Activated naive CD4-positive, alpha-beta T cell treated with anti-CD3 and anti-CD28 coated beads for 36 hours (primary cell): ENCODE results near the gene GH1. TPM values are rescaled to one million over a fixed set of nuclear protein-coding genes. Genes with fewer than 3 reads are reported as not detected.
"Not testable (repeated sequence)": the region's sequence is repeated elsewhere in the genome, so short reads cannot be mapped to it uniquely, and the experiment has no call there.

Experiments used
- CTCF ChIA-PET: fragments of 350-600 bp; sonication (Branson Sonifier 250); formaldehyde crosslinking; loops from one replicate; lab custom pipeline; 2021; ENCODE audit warnings: antibody characterized with exemption; lab: Charles Lee
- DNase-seq: peaks from one replicate; pipeline ENCODE4 v3.0.0-alpha.2; 2020
- H3K27ac Mint-ChIP-seq: one replicate; pipeline ENCODE4 v1.8.0; 2021; ENCODE audit warnings: mild to moderate bottlenecking, mixed read lengths
- H3K27me3 Mint-ChIP-seq: one replicate; pipeline ENCODE4 v1.8.0; 2021; ENCODE audit warnings: low read depth, mixed read lengths
- H3K36me3 Mint-ChIP-seq: one replicate; pipeline ENCODE4 v1.8.0; 2021; ENCODE audit warnings: low read depth, mixed read lengths
- H3K4me1 Mint-ChIP-seq: one replicate; pipeline ENCODE4 v1.8.0; 2021; ENCODE audit warnings: low read depth, mixed read lengths
- H3K4me3 Mint-ChIP-seq: one replicate; pipeline ENCODE4 v1.8.0; 2021; ENCODE audit warnings: mild to moderate bottlenecking, moderate library complexity, mixed read lengths
- H3K9me3 Mint-ChIP-seq: one replicate; pipeline ENCODE4 v1.8.0; 2021; ENCODE audit warnings: mixed read lengths
- intact Hi-C: fragments of 100-400 bp; cut with micrococcal nuclease; formaldehyde crosslinking; loops from one replicate; pipeline ENCODE4 v1.15.1; 2023
- total RNA-seq, 2 experiments: library from RNA; stranded (reverse); gene quantifications; one replicate each; pipeline ENCODE4 v1.2.3, GENCODE V29; 2021

The GH1 gene
- total RNA-seq, 2 experiments from 2014 or later, result not detected

- H3K4me3 Mint-ChIP-seq, H3K27ac Mint-ChIP-seq, H3K27me3 Mint-ChIP-seq, H3K9me3 Mint-ChIP-seq, H3K36me3 Mint-ChIP-seq, H3K4me1 Mint-ChIP-seq, intact Hi-C loops: not testable (repeated sequence)
- CTCF ChIA-PET, result interaction anchor here (1.2 to 1.6 kb wide), 4 partner anchors 39 to 121 kb away, joined by 3 to 5 read pairs (median 4); no protein-coding TSS in a partner anchor
- DNase-seq, result peak; percentile 29
Observed at GRCh38 chr17:63907161-63907778, 11.4 kb downstream of the GH1 start.

DNA sequence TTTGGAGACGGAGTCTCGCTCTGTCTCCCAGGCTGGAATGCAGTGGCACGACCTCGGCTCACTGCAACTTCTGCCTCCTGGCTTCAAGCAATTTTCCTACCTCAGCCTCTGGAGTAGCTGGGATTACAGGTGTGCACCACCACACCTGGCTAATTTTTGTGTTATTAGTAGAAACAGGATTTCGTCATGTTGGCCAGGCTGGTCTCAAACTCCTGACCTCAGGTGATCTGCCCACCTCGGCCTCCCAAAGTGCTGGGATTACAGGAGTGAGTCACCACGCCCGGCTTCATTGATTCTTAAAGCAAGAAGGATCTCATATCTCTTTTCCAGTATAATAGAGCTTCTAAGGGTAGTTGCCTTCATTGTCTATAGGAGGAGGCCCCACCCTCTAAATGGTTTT lies 13.8 kb downstream of the GH1 start:
- H3K4me1 Mint-ChIP-seq, DNase-seq, H3K4me3 Mint-ChIP-seq, H3K9me3 Mint-ChIP-seq, H3K36me3 Mint-ChIP-seq, H3K27ac Mint-ChIP-seq, H3K27me3 Mint-ChIP-seq, intact Hi-C loops: not testable (repeated sequence)
- CTCF ChIA-PET, result interaction anchor here (0.6 to 2.2 kb wide), 19 partner anchors 11 to 229 kb away, joined by 3 to 13 read pairs (median 4); partner anchors contain the start of gene ERN1

DNA sequence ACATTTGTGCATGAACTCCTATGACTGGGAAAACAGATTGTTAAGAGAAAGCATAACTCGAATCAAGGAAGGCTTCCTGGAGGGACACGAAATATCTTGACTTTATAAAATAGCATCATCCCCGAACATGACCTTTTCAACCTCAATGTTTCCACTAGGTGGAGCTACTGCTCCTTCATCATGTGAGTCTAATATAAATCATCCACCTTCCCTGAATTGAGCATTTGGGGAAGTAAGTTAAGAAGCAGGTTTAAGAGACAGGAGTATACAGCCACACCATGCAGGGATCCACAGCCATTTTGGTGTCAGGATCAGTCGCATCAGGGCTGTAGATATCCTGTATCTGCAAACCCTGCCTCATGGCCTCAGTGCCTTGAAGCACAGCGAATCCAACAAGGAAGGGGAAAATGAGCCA lies 14.8 kb downstream of the GH1 start:
- DNase-seq, result peak; percentile 57
- H3K27me3 Mint-ChIP-seq, intact Hi-C loops, H3K36me3 Mint-ChIP-seq, H3K27ac Mint-ChIP-seq, H3K4me3 Mint-ChIP-seq, H3K9me3 Mint-ChIP-seq, H3K4me1 Mint-ChIP-seq: not testable (repeated sequence)
- CTCF ChIA-PET, result interaction anchor here (0.6 to 2.8 kb wide), 17 partner anchors 8 to 263 kb away, joined by 3 to 11 read pairs (median 3); partner anchors contain the start of gene ERN1

GRCh38 chr17:63901971-63902370 lies 16.7 kb downstream of the GH1 start:
- H3K9me3 Mint-ChIP-seq, intact Hi-C loops, H3K27me3 Mint-ChIP-seq, H3K4me3 Mint-ChIP-seq, H3K4me1 Mint-ChIP-seq, H3K36me3 Mint-ChIP-seq, H3K27ac Mint-ChIP-seq, DNase-seq: not testable (repeated sequence)
- CTCF ChIA-PET, result interaction anchor here (0.6 to 2.8 kb wide), 9 partner anchors 10 to 231 kb away, joined by 3 to 11 read pairs (median 5); no protein-coding TSS in a partner anchor

DNA sequence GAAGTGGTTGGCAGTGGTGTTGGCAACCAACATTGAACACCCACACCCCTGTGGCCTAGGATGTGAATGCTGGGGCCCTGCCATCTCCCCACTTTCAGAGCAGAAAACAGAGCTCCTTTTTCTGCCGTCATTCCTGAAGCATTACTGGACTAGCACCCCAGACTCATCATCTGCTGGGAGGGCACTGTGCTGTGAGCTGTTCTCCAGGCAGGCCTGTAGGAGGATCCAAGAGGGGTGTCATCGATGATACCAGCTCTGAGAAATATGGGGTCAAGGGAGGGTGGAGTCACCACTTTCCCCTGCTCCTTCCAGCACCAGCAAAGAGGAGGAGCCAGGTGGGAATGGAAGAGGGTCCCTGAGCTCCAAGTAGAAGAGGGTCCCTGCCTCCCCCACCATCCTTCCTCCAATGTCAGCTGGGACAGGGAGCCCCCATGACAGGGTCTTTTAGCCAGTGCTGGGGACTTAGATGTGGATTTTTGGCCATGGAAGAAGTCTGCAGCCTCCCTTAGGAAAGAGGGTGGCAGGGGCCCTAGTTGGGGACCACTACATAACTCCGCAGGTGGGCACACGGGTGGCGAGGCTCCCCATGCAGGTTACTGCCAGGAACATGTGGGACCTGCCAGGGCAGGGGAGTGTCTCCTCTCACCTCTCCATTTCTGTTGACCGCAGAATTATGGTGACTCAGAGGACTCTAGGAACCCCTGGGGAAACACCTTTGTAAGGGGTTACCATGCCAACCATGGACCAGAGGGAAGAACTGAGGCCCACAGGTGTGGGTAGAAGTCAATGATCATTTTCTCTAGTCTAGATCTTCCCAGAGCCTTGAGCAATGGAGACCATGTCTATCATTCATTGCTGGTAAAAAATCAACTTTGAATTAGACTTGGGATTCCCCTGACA lies 19.5 kb downstream of the GH1 start:
- H3K4me3 Mint-ChIP-seq, H3K9me3 Mint-ChIP-seq, intact Hi-C loops, H3K27me3 Mint-ChIP-seq, H3K36me3 Mint-ChIP-seq, H3K4me1 Mint-ChIP-seq: not testable (repeated sequence)
- peak; percentile 69 for DNase-seq
- CTCF ChIA-PET, result interaction anchor here (0.6 to 1.3 kb wide), 5 partner anchors 9 to 47 kb away, joined by 3 to 5 read pairs (median 3); partner anchors contain the start of gene GH2
- peak overlapping the region; percentile 46 for H3K27ac Mint-ChIP-seq

GRCh38 chr17:63896524-63897354 lies 21.9 kb downstream of the GH1 start, which contains the start of gene CSH1:
TSS of gene CSH1 (minus strand) at chr17:63896574. CDS start at chr17:63896511, 63 bp downstream.
- H3K4me1 Mint-ChIP-seq, DNase-seq, H3K36me3 Mint-ChIP-seq, H3K27ac Mint-ChIP-seq, H3K27me3 Mint-ChIP-seq, H3K4me3 Mint-ChIP-seq, H3K9me3 Mint-ChIP-seq, CTCF ChIA-PET, intact Hi-C loops: not testable (repeated sequence)

GRCh38 chr17:63894821-63895220 lies 23.8 kb downstream of the GH1 start:
- H3K36me3 Mint-ChIP-seq, H3K4me3 Mint-ChIP-seq, H3K9me3 Mint-ChIP-seq, DNase-seq, H3K4me1 Mint-ChIP-seq, H3K27ac Mint-ChIP-seq, intact Hi-C loops, CTCF ChIA-PET, H3K27me3 Mint-ChIP-seq: not testable (repeated sequence)

- DNase-seq, H3K9me3 Mint-ChIP-seq, H3K4me1 Mint-ChIP-seq, H3K4me3 Mint-ChIP-seq, intact Hi-C loops, H3K36me3 Mint-ChIP-seq, H3K27me3 Mint-ChIP-seq, H3K27ac Mint-ChIP-seq, CTCF ChIA-PET: not testable (repeated sequence)
Observed at GRCh38 chr17:63894021-63894420, 24.6 kb downstream of the GH1 start.

- H3K27ac Mint-ChIP-seq, H3K4me3 Mint-ChIP-seq, H3K36me3 Mint-ChIP-seq, H3K9me3 Mint-ChIP-seq, H3K4me1 Mint-ChIP-seq, DNase-seq, intact Hi-C loops, H3K27me3 Mint-ChIP-seq: not testable (repeated sequence)
- CTCF ChIA-PET, result interaction anchor here (1.0 to 2.9 kb wide), 3 partner anchors 10 to 29 kb away, joined by 3 to 9 read pairs (median 3); partner anchors contain the start of gene CSHL1
Observed at GRCh38 chr17:63892316-63893037, 26.2 kb downstream of the GH1 start.

DNA sequence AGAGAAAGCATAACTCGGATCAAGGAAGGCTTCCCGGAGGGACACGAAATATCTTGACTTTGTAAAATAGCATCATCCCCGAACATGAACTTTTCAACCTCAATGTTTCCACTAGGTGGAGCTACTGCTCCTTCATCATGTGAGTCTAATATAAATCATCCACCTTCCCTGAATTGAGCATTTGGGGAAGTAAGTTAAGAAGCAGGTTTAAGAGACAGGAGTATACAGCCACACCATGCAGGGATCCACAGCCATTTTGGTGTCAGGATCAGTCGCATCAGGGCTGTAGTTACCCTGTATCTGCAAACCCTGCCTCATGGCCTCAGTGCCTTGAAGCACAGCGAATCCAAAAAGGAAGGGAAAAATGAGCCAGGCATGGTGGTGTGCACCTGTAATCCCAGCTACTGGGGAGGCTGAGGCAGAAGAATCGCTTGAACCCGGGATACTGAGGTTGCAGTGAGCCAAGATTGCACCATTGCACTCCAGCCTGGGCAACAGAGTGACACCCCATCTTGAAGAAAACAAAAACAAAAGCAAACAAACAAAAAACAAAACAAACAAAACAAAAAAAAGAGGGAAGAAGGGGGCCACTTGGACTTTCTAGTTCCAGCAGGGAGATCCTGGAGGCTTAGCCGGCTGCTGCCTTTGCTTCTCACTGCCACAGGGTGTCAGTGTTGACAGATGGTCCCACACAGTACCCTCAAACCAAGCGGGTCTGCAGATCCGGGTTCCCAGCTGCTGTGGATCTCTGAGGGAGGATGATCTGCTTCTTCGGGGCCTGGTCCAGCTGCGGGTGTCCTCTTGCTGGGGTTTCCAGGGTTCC lies 29.4 kb downstream of the GH1 start:
- peak; percentile 23 for DNase-seq
- H3K4me1 Mint-ChIP-seq, H3K36me3 Mint-ChIP-seq, H3K4me3 Mint-ChIP-seq, H3K27ac Mint-ChIP-seq, intact Hi-C loops, H3K27me3 Mint-ChIP-seq, H3K9me3 Mint-ChIP-seq: not testable (repeated sequence)
- CTCF ChIA-PET, result interaction anchor here (0.6 to 4.1 kb wide), 16 partner anchors 8 to 244 kb away, joined by 3 to 20 read pairs (median 4); partner anchors contain the start of genes CSHL1 and GH2

GRCh38 chr17:63885119-63885518 lies 33.5 kb downstream of the GH1 start:
- CTCF ChIA-PET, result interaction anchor here (0.7 kb wide), 1 partner anchor 291 kb away, joined by 3 read pairs; no protein-coding TSS in a partner anchor
- intact Hi-C loops, H3K4me1 Mint-ChIP-seq, DNase-seq, H3K4me3 Mint-ChIP-seq, H3K27ac Mint-ChIP-seq, H3K9me3 Mint-ChIP-seq, H3K27me3 Mint-ChIP-seq, H3K36me3 Mint-ChIP-seq: not testable (repeated sequence)
